HCT116 (cell line): ENCODE data around the gene TDRD7.
A peak's percentile ranks its signal among the peaks of the same experiment; 100 is the strongest.

ENCODE experiments used
- ATF3 ChIP-seq: IDR thresholded peaks from 2 replicates; pipeline ENCODE4 v1.6.1; 2012
- CEBPB ChIP-seq: IDR thresholded peaks from 2 replicates; pipeline ENCODE4 v1.6.1; 2012; ENCODE audit warnings: low read depth
- CTCF ChIP-seq, 3 experiments: fragments of 200-600 bp in 1 of 3; sonication (generic) in 1 of 3; IDR thresholded peaks in 2 of 3; conservative IDR thresholded peaks in 1 of 3; 2 replicates each; pipeline ENCODE4 v1.5.1; 2012 to 2017; ENCODE audit warnings: low read depth in 2 of 3, low read length in 2 of 3, antibody characterized with exemption in 1 of 3, borderline replicate concordance in 1 of 3, control low read depth in 1 of 3, mild to moderate bottlenecking in 1 of 3, mixed read lengths in 1 of 3, mixed run types in 1 of 3, moderate library complexity in 1 of 3; ENCODE audit not compliant: insufficient read depth in 1 of 3
- EZH2 ChIP-seq: fragments of 200-600 bp; sonication (generic); IDR thresholded peaks from 2 replicates; pipeline ENCODE4 v1.6.1; 2017; ENCODE audit warnings: antibody characterized with exemption, mixed run types
- EZH2phosphoT487 ChIP-seq: fragments of 200-600 bp; IDR thresholded peaks from 2 replicates; pipeline ENCODE4 v1.6.1; 2018; ENCODE audit warnings: antibody characterized with exemption, borderline replicate concordance
- POLR2AphosphoS5 ChIP-seq: IDR thresholded peaks from 2 replicates; pipeline ENCODE4 v1.6.1; 2011; ENCODE audit warnings: mild to moderate bottlenecking, low read depth, low read length, moderate library complexity
- RAD21 ChIP-seq: IDR thresholded peaks from 2 replicates; pipeline ENCODE4 v1.6.1; 2012; ENCODE audit warnings: low read depth, mild to moderate bottlenecking
- SP1 ChIP-seq: IDR thresholded peaks from 2 replicates; pipeline ENCODE4 v1.6.1; 2012; ENCODE audit warnings: low read depth

GRCh38 chr9:97398999-97399758, 12.7 kb upstream of the TDRD7 start:
- TF ChIP-seq POLR2AphosphoS5: no peak
- no peak for TF ChIP-seq EZH2
- TF ChIP-seq SP1: no peak
- TF ChIP-seq EZH2phosphoT487: no peak
- TF ChIP-seq CEBPB: no peak
- peak; percentile 76 to 98 (median 97) for TF ChIP-seq CTCF (IDR thresholded peaks at IDR 0.05 in 2 of 3, conservative IDR thresholded peaks at IDR 0.05 in 1 of 3; ENCODE audit: borderline replicate concordance in 1 of 3, insufficient read depth in 1 of 3, low read depth in 2 of 3, low read length in 2 of 3)
- no peak for TF ChIP-seq ATF3
- TF ChIP-seq RAD21: peak; percentile 84
